Nephron progenitor cell (in vitro differentiated cells): ENCODE measurements around the gene NKTR.

Source experiments
- DNase-seq: peaks from one replicate; pipeline ENCODE4 v3.0.0; 2021
- H3K27ac Mint-ChIP-seq: 2 replicates; pipeline ENCODE4 v1.8.0; 2021; ENCODE audit warnings: mild to moderate bottlenecking, moderate library complexity, mixed read lengths
- H3K27me3 Mint-ChIP-seq: 2 replicates; pipeline ENCODE4 v1.8.0; 2021; ENCODE audit warnings: mild to moderate bottlenecking, low read depth, mixed read lengths; ENCODE audit not compliant: poor library complexity
- H3K36me3 Mint-ChIP-seq: 2 replicates; pipeline ENCODE4 v1.8.0; 2021; ENCODE audit warnings: low read depth, mixed read lengths
- H3K4me1 Mint-ChIP-seq: 2 replicates; pipeline ENCODE4 v1.8.0; 2021; ENCODE audit warnings: mixed read lengths
- H3K4me3 Mint-ChIP-seq: 2 replicates; pipeline ENCODE4 v1.8.0; 2021; ENCODE audit warnings: mild to moderate bottlenecking, moderate library complexity, mixed read lengths
- H3K9me3 Mint-ChIP-seq: 2 replicates; pipeline ENCODE4 v1.8.0; 2021; ENCODE audit warnings: mild to moderate bottlenecking, moderate library complexity, mixed read lengths
- CTCF ChIP-seq: fragments of 200-600 bp; sonication (generic); IDR thresholded peaks from 2 replicates; pipeline ENCODE4 v1.5.0; 2021; ENCODE audit warnings: antibody characterized with exemption

NKTR gene

GRCh38 chr3:42681361-42682038 lies 81.0 kb downstream of the NKTR start:
- no peak overlapping the region for H3K27ac Mint-ChIP-seq
- H3K4me1 Mint-ChIP-seq, result no peaks in the 10 kb centered on the region
- H3K4me3 Mint-ChIP-seq, result no peak overlapping the region
- H3K27me3 Mint-ChIP-seq, result peaks cover 9% of the 10 kb centered on the region
- no peak for DNase-seq
- TF ChIP-seq CTCF, result no peak
- H3K36me3 Mint-ChIP-seq, result no peaks in the 10 kb centered on the region
- H3K9me3 Mint-ChIP-seq, result peaks cover 23% of the 10 kb centered on the region

GRCh38 chr3:42682301-42683070 lies 82.0 kb downstream of the NKTR start:
- Mint-ChIP-seq H3K9me3 (peaks cover 13% of the 10 kb centered on the region), H3K27ac (no peak overlapping the region), H3K36me3 (no peaks in the 10 kb centered on the region), H3K4me1 (no peaks in the 10 kb centered on the region), H3K27me3 (peaks cover 8% of the 10 kb centered on the region), H3K4me3 (no peak overlapping the region)
- no peak for DNase-seq
- TF ChIP-seq CTCF, result no peak

- TF ChIP-seq CTCF, result no peak
- Mint-ChIP-seq H3K4me1 (no peaks in the 10 kb centered on the region), H3K4me3 (no peak overlapping the region), H3K9me3 (peaks cover under 1% of the 10 kb centered on the region), H3K27me3 (peaks cover 8% of the 10 kb centered on the region), H3K36me3 (no peaks in the 10 kb centered on the region), H3K27ac (no peak overlapping the region)
- no peak for DNase-seq
Measured at GRCh38 chr3:42683875-42684598, 83.6 kb downstream of the NKTR start.

DNA sequence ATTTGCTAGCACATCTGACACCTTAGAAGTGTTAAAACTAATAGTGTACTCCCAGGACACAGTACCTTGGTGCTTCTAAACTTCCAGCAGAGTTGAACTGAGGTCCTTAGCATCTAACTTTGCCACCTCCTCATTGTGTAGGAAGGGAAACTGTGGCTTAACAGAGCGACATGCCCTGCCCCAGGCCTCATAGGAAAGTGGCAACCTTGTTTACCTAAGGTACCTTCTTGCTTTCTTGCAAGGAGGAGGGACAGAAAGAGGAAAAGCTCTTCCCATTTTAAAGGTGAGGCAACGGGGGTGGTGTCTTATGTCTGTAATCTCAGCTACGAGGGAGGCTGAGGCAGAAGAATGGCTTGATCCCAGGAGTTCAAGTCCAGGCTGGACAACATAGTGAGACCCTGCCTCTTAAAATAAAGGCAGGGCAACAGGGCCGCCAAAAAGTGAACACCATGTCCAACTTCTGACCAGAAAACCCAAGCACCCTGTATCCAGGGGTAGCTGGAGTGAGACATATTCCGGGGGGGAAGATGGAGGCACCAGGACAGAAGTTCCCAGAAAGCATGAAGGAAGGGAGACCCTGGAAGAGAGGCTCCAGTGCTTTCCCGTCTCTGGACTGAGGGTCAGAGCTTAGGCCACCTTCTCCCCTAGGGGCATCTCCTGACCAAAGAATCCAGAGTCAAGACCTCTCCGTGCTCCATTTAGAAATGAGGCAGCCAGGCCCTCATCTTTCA lies 84.3 kb downstream of the NKTR start:
- no peaks in the 10 kb centered on the region for H3K4me1 Mint-ChIP-seq
- no peak for DNase-seq
- H3K9me3 Mint-ChIP-seq, result no peaks in the 10 kb centered on the region
- no peaks in the 10 kb centered on the region for H3K36me3 Mint-ChIP-seq
- no peak for TF ChIP-seq CTCF
- no peak overlapping the region for H3K27ac Mint-ChIP-seq
- H3K4me3 Mint-ChIP-seq, result no peak overlapping the region
- H3K27me3 Mint-ChIP-seq, result peaks cover 14% of the 10 kb centered on the region

DNA sequence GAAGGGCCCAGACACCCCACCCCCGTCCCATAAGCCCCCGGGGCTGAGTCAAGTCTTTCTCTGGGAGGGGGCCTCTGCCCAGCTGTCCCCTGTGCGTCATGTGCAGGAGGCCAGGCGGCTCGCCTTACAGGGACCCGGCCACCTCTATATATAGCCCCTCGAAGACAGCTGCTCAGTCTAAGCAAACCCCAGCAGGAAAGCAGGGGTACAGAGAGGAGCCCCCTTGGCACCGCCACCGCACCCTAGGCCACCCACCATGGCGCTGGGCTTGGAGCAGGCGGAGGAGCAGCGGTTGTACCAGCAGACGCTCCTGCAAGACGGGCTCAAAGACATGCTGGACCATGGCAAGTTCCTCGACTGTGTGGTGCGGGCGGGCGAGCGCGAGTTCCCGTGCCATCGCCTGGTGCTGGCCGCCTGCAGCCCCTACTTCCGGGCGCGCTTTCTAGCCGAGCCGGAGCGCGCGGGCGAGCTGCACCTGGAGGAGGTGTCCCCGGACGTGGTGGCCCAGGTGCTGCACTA lies 84.9 kb downstream of the NKTR start, which contains the start of gene KLHL40:
Gene KLHL40, plus strand, starts transcription at position 175 of the 519 bp plus-strand sequence. Its CDS starts 82 bp downstream, at position 257.
- no peak within 1 kb of the TSS for H3K4me3 Mint-ChIP-seq
- no peaks in the 10 kb centered on the region for H3K4me1 Mint-ChIP-seq
- H3K36me3 Mint-ChIP-seq, result no peaks in the 10 kb centered on the region
- peaks cover 15% of the 10 kb centered on the region for H3K27me3 Mint-ChIP-seq
- H3K9me3 Mint-ChIP-seq, result no peaks in the 10 kb centered on the region
- TF ChIP-seq CTCF, result no peak
- DNase-seq, result no peak
- H3K27ac Mint-ChIP-seq, result no peak within 1 kb of the TSS
